NCI-H2029 (cell line): ENCODE data around the gene DAGLB.
"Not testable (repeated sequence)": the region's sequence is repeated elsewhere in the genome, so short reads cannot be mapped to it uniquely, and the experiment has no call there.

Experiments used
- DNase-seq: peaks from one replicate; lab custom pipeline; 2025; lab: John Stamatoyannopoulos, UW

Gene DAGLB

DNA sequence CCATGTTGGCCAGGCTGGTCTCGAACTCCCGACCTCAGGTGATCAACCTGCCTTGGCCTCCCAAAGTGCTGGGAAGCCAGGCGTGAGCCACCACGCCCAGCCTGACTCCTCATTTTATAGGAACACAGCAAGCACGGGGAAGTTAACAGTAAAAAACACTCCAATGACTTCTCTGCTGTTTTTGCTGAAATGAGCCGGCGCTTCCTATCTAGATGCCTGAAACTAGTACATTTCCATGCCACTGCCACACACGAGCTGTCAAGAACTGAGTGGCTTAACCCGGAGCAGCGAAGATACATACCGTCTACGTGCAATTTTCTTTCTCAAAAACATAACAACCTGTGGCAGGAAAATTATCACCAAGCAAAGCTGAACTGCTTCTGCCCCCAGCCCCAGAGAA is 16.8 kb downstream of the DAGLB start:
- no peak for DNase-seq

DNA sequence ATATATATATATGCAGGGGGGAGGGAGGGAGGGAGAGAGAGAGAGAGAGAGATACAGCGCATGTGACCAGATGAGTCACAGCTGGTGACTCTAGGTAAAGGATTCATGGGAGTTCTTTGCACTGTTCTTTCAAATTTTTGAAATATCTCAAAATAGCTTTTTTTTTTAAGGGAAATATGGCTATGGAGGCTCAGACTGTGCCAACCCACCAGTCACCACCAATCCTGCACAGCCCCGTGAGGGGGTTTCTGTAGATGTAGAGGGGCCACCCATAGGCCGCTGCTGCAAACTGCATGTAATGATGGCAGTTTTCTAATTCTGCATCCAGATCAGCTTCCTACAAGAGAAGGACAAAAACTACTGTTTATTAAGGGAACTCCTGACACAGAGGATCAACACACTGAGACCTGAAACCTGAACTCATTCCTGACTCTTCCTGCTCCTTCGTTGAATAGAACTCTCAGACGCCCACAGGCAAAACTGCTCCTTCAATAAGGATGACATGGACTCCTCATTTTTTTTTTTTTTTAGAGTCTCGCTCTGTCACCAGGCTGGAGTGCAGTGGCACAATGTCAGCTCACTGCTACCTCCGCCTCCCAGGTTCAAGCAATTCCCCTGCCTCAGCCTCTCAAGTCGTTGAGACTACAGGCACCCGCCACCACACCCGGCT is 17.3 kb downstream of the DAGLB start:
- DNase-seq: no peak

DNA sequence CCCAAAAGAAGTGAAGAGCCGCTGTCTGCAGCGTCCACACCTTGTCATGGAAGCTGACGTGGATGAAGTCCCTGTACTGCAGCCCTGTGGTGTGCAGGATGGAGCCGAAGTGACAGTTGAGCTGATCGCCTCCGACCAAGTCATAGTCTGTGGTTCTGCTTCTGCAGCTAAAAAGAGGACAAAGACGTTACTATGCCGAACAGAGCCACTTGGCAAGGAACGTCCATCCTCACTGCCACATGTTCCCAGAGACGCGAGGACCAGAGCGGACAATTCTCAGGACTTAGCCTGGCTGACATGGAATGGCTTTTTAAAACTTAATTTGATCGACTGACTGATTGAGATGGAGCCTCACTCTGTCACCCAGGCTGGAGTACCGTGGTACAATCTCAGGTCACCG is 21.8 kb downstream of the DAGLB start:
- DNase-seq: no peak

DNA sequence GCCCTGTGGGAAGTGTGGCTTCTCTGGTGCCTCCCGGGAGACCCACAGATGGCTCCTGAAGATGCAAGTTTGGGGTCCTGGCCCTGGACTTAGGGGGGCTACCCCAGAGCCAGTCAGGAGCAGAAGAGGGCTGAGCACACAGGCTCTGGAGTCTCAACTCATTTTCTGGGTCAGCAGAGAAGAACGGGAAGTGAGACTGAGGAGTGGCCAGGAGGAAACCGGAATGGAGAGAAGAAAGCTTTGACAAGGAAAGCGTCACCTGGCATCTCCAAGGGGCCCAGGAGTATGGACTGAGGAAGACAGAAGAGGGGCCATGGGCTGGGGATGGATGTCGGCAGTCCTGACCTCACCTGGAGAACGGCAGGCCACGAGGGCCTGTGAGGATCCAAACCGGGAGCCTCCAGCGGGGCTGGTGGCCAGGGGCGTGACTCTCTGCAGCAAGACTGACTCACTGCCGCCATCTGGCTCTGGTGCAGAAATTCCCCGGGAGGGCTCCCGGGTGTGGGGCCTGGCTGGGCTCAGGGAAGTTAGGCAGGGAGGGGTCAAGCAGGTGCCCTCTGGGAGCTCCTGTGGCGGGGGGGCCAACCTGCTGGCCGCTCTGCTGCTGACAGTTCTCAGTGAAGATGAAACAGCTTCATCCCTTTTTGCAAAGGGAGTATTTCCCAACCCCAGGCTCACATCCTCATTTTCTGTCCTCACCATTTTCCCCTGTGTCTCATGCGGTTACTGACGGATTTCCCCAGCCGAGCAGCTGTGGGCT is 23.6 kb downstream of the DAGLB start:
- no peak for DNase-seq

DNA sequence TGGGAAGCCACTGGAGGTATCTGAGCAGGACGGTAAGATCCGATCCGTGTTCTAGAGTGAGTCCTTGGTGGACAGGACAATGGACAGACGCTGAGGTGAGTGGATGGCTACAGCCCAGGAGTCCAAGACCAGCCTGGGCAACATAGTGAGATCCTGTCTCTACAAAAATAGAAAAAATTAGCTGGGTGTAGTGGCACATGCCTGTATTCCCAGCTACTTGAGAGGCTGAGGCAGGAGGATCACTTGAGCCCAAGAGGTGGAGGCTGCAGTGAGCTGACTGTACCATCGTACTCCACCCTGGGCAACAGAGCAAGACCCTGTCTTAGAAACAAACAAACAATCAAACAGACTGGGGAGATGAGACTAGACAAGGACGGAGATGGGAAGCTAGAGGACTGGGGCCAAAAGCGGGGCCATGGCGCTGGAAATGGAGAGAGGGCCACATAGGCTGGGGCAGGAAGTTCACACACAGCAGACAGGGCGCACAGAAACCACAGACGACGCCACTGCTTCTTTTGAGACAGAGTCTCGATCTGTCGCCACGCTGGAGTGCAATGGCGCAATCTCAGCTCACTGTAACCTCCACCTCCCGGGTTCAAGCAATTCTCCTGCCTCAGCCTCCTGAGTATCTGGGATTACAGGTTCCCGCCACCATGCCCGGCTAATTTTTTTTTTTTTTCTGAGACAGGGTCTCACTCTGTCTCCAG is 24.7 kb downstream of the DAGLB start:
- DNase-seq: no peak

DNA sequence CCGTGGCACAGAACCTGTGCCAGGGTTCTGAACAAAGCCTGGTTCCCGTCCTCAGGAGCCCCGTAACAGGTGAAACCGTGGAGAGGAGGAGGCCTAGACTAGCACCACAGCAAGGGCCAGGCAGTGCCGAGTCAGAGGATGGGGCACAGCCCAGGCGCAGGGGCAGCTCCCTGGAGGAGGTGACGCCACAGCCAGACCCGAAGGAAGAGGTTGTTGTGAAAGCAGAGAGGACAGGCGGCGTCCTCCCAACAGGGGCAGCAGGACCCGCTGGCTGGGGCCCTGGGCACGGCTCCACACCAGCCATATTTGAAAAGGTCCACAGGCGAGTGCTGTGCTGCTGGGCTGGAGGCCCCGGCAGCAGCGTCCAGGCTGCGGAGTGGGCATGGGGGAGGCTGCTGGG is 25.7 kb downstream of the DAGLB start:
- DNase-seq: no peak

DNA sequence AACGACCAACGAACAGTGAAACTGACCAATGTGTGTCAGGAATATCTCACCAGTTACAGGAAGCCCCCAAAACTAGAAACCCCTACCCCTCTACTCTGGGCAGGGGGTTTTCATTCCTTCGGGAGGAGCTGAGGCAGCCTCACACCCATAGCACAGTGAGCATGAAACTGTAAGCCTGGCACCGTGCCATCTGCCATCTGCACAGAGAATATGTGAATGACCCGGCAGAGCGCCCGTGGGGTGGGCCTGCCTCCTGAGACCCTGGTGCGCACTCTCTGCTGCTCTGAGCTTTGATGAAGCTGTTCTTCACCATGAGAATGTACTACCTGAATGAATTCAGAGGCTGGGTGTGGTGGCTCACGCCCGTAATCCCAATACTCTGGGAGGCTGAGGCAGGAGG is 27.1 kb downstream of the DAGLB start:
- no peak for DNase-seq

DNA sequence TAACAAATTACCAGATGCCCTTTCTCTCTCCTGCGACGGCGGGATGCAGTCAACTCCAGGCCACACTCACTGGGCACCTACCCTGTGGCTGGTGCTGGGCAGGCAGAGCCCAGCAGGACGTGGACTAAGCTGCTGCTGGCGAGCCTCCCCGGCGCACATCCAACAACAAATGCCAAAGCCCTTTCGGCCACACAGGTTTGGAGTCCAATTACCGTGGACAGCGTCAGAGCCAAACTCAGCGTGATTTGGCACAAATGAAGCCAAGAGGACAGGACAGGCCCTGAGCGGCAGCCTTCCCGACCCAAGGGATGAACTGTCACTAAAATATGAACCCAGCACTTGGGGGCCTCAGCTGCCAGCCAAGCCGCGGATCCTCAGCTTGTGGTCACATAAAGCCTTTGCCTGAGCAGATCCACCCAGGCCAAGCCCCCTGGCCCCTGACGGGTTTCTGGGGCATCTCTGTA is 28.4 kb downstream of the DAGLB start:
- no peak for DNase-seq

DNA sequence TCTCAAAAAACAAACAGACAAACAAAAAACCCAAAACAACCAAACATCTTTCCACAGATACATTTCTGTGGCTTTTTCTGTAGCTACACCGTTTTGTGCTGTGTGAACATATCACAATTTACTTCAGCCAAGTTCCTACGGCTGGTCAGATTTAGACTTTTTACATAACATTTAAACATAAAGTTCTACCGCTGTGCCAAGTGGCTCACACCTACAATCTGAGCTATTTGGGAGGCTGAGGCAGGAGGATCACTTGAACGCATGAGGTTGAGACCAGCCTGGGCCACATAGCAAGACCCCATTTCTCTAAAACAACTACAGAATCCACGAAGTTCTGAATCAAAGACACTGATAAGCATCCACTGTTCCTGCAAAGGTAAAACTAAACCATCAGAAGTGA is 30.3 kb downstream of the DAGLB start:
- no peak for DNase-seq

DNA sequence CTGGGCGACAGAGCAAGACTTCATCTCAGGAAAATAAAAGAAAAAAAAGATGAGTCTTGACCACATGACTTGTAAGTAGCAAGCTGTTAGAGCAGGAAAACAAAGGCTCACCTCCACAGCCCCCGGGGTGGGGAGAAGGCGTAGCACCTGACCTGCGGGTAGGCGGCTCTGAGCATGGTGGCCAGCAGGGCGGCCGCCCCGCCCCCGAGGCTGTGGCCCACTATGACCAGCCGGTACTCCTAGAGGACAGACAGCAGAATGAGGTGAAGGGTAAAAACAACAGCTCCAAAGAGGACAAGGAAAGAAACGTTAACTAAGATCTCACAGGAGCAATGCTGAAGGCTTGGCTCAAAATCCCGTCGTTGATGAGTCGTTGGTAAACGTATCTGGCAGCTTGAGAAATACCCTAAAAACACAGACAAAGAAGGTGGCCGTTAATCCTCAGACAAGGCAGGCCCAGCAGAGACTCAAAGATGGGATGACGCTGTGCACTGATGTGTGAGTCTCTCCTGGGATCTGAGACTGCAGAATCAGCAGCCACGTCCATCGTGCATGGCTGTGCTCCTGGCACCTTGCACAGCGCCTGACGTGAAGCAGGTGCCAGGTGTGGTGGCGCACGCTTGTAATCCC is 31.1 kb downstream of the DAGLB start:
- DNase-seq: no peak

DNA sequence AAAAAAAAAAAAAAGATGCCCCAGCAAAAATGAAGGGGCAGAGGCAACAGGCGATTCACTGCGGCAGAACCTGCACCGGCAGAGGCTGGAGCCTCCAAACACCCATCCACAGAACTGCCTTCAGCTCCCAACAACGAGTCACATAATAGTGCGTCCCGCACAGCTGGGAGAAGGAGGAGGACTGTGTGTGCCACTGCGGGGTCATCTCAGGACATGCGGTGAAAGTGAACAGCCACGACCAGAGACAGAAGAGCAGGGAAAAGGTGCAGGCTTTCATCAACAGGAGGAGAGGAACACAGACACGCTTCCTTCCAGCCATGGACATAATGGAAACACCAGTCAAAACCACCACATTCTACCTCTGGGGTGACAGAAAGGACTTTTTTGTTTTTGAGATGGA is 34.1 kb downstream of the DAGLB start:
- no peak for DNase-seq

DNA sequence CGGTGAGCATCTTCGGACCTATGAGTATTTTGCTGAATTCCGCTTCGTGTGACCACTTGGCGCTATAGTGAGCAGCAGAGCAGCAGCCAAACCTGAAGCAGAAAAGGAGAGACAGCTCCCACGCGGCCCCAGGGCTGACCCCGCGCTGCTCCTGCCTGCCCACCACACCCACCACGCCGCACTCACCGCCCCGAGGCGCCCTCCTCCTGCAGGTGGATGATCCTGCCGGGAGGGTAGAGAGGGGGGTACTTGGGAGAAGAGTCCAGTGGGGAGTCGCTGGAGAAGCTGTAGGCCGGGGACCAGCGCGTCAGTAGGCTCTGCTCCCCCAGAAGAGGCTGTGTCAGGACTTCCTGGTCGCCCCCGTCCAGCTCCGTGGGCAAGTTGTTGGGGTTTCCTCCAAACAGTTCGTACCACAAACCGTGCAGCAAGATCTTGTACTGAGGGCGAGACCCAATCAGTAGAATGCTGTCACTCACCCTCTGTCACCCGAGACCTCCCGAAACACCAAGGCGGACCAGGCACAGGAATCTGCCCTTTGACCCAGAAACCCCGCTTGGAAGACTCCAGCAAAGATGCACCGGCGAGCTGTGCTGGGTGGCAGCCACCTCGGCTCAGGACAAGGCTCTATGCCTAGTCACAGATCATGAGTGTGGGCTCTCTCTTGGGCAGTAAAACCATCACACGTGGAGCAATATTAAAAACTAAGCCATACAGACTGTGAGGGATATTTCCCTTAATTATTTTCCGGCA is 37.6 kb downstream of the DAGLB start:
- DNase-seq: no peak

DNA sequence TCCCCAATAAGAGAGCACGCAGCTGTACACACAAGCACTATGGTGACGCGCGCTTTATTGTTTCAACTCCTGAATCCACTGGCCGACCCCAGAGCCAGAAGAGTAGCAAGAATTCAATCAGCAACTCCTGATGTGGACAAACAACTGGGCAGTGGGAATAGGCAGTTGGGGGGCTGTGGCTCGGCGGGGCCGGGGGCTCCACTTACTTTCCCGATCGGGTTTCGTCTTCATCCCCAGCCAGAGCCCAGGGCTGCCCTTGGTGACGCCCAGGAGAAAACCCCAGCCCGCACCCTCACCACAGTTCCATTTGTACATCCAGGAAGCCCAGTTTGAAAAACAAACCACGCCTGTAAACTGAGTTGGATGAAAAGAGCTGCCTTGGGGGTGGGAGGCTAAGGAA is 38.7 kb downstream of the DAGLB start:
- DNase-seq: no peak

DNA sequence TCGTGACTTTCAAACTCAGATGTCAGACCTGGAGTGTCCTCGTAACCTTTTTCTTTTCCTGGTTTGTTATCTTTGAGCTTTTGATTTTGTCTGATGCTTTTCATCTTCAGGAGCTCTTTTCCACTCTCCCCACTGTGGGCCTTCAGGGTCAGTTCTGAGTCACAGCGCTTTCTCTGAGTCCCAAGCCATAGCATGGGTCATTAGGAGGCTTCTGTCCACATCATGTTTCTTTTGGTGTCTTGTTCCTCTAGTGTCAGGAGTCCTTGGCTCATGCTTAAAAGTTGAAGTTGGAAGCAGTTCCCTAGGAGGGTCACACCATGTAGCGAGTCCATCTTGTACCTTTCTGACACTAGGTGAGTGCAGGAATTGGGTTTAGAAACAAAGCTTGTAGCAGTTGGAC is 40.3 kb downstream of the DAGLB start:
- DNase-seq: no peak

DNA sequence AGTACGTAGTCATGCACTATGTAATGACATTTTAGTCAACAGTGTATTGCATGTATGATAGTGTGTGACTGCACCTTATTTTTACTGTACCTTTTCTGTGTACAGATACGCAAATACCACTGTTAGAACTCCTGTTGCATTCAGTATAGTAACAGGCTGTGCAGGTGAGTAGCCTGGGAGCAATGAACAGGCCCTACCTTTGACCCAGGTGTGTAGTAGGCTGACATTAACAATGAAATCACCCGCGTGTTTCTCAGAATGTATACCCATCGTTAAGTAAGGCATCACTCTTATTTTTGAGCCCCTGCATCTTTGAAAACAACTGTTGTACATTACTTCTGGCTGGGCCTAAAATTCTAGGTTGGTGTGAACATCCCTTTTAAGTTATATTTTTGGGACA is 41.6 kb downstream of the DAGLB start:
- no peak for DNase-seq

DNA sequence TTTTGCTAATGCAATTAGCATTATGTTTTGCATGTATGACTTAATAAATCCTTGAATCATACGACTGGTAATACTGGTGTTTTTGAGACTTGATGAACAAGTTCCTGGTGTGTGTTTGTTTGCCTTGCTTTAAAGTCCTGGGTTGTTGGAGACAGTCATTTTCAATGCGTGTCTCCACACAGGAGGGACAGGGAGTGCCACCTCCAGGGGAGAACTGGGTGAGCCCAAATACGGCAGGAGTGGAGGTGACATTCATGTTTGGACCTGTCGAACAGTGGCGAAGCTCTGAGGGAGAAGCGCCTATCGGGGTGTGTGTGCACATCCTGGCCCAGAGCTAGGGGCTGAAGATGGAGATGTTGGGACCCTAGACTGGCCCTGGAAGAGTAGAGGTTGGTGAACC is 43.8 kb downstream of the DAGLB start:
- DNase-seq: no peak

DNA sequence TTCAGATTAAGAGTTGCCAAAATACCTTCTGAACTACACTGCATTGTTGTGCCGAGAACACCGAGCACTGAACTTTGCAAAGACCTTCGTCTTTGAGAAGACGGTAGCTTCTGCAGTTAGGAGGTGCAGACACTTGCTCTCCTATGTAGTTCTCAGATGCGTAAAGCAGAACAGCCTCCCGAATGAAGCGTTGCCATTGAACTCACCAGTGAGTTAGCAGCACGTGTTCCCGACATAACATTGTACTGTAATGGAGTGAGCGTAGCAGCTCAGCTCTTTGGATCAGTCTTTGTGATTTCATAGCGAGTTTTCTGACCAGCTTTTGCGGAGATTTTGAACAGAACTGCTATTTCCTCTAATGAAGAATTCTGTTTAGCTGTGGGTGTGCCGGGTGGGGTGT is 45.0 kb downstream of the DAGLB start:
- DNase-seq: no peak

DNA sequence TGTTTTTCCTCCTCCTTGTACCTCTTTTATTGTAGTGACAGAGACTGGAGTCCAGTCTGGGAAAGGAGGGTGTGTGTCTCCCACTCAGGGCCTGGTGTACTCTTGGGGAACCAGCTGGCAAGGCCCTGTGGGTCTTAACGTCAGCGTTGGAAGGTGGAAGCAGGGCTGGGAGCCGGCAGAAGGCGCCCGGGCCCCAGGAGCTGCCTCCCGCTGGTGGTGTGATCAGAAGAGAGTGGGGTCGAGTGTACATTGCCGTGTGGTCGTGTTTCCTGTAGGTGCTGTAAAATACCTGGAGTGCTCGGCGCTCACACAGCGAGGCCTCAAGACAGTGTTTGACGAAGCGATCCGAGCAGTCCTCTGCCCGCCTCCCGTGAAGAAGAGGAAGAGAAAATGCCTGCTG is 45.7 kb downstream of the DAGLB start:
- DNase-seq: no peak

DNA sequence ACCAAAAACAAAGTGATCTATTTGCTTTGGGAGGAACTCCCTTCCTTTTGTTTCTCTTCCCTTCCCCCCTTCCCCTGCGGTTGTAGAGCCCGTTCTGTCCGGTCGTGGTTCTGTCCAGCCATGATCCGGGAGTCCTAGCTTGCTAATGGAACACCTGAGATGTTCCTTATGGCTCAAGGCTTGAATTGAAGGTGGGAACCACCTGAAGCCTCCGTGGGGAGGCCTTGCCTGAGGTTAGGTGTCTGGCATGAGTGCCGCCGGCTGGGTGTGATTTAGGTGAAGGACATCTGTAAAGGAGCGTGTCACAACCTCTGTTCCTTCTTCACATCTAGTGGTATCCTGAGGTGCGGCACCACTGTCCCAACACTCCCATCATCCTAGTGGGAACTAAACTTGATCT is 46.2 kb downstream of the DAGLB start:
- DNase-seq: no peak

DNA sequence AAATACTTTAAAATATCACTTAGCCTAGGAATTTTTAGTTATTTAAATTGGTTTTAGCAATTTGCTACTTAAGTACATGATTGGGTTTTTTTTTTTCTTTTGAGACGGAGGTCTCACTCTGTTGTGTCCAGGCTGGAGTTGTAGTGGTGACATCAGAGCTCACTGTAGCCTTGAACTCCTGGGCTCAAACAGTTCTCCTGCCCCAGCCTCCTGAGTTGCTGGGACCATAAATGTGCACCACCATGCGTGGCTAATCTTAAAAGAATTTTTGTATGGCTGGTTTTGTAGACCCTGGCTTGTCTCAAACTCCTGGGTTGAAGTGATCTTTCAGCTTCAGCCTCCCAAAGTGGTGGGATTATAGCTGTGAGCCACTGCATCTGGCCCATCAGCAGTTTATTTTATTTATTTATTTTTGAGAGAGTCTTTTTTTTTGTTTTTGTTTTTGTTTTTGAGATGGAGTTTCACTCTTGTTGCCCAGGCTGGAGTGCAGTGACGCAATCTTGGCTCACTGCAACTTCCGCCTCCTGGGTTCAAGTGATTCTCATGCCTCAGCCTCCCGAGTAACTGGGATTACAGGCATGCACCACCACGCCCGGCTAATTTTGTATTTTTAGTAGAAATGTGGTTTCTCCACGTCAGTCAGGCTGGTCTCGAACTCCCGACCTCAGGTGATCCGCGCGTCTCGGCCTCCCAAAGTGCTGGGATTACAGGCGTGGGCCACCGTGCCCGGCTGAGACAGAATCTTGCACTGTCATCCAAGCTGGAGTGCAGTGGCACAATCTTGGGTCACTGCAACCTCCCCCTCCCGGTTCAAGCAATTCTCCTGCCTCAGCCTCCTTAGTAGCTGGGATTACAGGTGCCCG is 47.3 kb downstream of the DAGLB start:
- not testable (repeated sequence) for DNase-seq

DNA sequence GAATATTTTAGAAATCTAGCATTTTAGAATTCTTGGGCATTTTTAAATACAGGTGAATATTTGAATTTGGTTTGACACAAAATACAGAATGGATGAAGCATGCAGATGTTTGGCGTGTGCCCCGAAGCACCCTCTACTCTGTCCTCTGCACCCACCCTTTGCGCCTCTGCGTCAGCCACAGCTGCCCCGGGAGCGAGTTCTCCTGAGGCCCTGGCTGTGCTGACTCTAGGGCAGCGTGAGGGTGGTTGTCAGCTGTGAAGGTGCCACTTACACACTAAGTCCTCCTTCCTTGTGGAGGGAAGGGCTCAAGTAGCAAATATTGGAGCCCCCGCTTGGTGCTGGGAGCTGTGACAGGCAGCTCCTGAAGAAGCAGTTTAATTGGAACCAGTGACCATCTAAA is 48.4 kb downstream of the DAGLB start:
- DNase-seq: no peak
